HCEC 1CT (cell line): ENCODE measurements around the gene APOOL.
"Not testable (repeated sequence)": the region's sequence is repeated elsewhere in the genome, so short reads cannot be mapped to it uniquely, and the experiment has no call there.

Experiments used
- DNase-seq: peaks from one replicate; pipeline ENCODE4 v3.0.0-alpha.2; 2017

Gene APOOL, protein sequence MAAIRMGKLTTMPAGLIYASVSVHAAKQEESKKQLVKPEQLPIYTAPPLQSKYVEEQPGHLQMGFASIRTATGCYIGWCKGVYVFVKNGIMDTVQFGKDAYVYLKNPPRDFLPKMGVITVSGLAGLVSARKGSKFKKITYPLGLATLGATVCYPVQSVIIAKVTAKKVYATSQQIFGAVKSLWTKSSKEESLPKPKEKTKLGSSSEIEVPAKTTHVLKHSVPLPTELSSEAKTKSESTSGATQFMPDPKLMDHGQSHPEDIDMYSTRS

DNA sequence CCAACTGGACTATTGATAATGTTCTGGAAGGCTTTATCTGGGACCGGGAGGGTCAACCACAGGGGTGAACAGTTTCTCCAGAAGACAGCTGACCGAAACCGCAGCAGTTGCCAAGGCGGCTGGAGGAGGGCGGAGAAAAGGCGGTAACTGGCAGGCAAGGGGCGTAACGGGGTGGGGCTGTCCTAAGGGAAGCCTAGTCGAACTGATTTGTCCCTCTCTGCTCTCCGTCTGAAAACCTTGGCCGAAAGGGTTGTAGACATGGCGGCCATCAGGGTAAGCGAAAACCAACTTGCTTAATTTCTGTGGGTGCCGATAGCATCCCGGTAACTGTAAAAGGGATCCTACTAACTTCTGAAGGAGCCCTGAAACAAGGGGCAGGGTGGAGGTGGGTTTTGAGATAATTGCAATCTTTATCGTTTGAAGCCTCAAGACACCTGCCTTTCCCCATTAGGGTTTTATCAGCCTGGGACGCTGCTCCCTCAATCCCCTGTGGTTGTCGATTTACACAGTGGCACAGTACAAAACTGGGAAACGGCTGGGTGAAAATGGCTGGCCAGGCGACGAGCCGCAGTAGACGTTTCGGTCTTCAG lies at the start of gene APOOL:
Gene APOOL, plus strand, starts transcription at position 223 of the 590 bp plus-strand sequence. Its CDS starts 36 bp downstream, at position 259.
- peak; percentile 89 for DNase-seq

DNA sequence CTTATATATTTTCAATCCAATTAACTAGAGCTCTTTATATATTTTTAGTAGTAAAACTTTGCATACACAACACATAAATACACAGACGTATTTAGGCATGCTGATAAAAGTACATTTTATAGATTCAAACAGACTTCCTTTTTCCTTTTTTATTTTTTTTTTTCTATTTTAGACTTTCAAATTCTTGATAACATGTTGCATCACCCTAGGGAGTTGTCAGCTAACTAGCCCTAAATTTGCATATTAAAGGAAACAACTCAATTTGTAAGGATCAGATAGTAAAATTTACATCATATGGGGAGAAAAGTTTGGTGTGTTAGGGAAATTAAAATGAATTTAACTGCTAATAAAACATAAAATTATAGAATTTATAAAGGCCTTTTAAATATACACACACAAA lies 47.4 kb upstream of the APOOL start:
- DNase-seq = no peak

DNA sequence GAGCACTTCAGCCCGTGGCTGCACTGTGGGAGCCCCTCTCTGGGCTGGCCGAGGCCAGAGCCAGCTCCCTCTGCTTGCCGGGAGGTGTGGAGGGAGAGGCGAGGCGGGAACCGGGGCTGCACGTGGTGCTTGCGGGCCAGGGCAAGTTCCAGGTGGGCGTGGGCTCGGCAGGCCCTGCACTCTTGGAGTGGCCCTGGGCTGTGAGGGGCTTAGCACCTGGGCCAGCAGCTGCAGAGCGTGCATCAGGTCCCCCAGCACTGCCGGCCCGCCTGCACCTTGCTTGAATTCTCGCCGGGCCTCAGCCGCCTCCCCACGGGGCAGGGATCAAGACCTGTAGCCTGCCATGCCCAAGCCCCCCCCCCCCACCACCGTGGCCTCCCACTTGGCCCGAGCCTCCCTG lies 28.9 kb upstream of the APOOL start:
- DNase-seq = no peak

DNA sequence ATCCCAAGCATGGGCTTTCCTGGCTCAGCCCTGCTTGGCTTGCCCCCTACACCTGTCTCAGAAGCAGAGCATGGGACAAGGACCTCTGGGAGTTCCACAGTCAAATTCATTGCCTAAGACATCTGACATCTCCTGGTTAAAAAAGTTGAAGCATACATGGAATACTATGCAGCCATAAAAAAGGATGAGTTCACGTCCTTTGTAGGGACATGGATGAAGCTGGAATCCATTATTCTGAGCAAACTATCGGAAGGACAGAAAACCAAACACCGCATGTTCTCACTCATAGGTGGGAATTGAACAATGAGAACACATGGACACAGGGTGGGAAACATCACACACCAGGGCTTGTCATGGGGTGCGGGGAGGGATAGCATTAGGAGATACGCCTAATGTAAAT lies 11.9 kb upstream of the APOOL start:
- DNase-seq = not testable (repeated sequence)

DNA sequence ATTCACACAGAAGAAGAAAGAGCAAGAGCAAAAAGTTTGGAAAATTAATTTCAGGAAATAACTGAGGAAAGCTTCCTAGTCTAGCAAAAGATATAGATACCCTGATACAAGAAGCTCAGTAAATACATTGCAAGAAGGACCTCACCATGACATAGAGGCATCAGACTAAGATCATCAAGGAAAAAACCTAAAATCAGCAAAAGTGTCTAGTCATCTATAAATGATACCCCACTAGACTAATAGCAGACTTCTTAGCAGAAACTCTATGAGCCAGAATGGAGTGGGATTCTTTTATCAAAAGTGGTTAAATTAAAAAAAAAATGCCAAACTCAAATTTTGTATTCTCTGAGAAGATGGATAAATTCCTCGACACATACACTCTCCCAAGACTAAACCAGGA lies 10.5 kb upstream of the APOOL start:
- DNase-seq = no peak

DNA sequence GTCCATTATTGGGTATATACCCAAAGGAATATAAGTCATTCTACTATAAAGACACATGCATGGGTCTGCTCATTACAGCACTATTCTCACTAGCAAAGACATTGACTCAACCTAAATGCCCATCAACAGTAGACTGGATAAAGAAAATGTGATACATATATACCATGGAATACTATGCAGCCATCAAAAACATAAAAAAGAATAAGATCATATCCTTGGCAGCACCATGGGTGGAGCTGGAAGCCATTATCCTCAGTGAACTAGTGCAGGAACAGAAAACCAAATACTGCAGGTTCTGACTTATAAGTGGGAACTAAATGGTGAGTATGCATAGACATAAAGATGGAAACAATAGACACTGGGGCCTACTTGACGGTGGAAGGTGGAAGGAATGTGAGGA lies 2.3 kb upstream of the APOOL start:
- no peak for DNase-seq

DNA sequence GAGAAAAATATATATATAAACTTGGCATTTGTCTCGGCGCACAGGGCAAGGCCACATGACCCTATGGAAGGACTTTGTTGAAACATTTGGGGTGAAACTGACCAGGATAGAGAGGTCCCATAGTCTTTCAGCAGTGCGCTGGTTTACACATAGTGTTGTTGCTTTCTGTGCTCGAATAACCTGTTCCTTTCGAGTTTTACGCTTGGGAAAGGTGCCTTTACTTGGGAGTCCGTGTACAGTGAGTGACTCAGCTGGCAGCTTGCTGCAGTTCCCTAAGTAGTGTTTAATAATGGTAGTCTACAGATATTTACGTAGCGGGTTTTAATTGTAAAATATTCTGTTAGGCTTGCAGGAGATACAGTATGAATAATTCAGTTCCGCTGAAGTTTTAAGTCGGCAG lies 578 bp downstream of the APOOL start:
- DNase-seq = peak; percentile 32

DNA sequence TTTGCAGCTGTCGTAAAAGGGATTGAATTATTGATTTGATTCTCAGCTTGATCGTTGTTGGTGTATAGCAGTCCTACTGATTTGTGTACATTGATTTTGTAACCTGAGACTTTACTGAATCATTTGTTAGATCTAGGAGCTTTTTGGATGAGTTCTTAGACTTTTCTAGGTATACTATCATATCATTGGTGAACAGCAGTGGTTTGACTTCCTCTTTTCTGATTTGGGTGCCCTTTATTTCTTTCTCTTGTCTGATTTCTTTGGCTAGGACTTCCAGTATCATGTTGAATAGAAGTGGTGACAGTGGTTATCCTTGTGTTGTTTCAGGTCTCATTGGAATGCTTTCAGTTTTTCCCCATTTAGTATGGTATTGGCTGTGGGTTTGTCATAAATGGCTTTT lies 8.4 kb downstream of the APOOL start:
- no peak for DNase-seq

DNA sequence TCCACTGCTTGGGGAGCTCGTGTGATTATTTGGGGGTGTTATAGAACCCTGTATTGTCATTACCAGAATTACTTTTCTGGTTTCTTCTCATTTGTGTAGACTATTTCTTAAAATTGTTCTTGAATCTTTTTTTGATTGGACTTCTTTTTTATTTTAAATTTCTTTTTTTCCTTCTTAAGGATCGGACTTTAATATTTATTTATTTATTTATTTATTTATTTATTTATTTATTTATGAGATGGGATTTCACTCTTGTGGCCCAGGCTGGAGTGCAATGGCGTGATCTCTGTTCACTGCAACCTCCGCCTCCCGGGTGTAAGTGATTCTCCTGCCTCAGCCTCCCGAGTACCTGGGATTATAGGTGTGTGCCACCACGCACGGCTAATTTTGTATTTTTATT lies 11.7 kb downstream of the APOOL start:
- not testable (repeated sequence) for DNase-seq

DNA sequence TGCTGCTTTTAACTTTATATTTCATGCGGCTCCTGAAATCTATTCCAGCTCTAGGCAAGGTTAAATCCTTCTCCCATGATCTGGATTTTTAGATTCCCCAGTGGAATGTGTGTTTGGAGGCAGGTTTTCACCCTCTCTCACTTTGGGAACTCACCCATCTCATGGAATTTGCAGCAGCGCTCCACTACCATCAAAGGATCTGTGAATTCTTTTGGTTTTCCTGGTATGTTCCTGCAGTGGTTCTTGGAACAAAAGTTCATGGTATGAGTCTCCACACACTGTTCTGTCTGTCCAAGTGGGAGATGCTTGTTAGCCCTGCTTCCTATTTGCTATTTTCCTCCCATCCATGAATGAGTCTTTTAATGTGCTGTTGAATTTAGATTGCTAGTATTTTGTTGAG lies 14.0 kb downstream of the APOOL start:
- DNase-seq = no peak

DNA sequence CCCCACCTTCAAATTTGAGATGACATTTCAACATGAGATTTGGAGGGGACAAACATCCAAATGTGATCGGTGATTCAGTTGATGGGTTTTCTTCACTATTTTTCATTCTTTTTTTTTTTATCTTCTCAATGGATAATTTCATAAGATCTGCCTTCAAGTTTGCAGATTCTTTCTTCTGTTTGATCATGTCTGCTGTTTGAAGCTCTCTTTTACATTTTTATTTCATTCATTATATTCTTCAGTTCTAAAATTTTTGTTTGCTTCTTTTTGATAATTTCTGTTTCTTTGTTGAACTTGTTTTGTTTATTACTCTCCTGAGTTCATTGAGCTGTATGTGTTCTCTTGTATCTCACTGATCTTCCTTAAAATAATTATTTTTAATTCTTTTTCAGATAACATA lies 14.8 kb downstream of the APOOL start:
- DNase-seq = no peak

DNA sequence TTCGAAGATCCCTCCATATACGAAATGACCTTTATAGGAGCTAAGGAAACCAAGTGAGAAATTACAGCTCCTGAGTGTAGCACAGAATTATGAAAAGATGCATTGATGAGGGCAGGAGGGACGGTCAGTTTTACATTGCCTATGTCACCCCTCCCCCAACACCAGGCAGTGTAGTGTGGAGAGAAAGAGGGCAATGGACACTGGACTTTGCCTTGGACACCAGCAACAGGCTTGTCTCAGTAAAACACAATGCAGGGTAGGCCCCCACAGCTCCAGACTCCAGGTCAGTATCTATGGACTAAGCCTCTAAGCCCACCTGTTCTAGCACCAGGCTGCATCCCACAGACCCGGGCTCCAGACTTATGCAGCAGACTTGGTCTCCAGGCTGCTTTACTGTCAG lies 16.5 kb downstream of the APOOL start:
- DNase-seq = no peak

DNA sequence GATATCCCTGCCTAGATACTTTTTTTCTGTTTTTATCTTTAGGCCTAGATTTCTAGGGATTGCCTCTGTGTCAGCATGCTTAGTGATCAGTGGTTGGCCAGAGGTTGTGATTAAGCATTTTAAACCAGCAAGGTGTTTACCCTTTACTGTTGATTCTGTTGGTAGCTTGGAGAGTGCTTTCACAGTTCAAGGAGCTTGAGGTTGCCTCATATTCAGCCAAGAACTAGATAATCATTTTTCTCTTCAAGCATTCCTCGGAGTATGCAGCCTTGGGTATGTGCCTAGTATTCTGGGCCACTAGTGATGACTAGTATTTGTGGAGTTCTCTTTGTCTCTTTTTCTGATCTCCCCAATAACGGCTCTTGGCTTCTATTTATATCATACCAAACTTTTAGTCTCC lies 20.4 kb downstream of the APOOL start:
- DNase-seq = no peak

DNA sequence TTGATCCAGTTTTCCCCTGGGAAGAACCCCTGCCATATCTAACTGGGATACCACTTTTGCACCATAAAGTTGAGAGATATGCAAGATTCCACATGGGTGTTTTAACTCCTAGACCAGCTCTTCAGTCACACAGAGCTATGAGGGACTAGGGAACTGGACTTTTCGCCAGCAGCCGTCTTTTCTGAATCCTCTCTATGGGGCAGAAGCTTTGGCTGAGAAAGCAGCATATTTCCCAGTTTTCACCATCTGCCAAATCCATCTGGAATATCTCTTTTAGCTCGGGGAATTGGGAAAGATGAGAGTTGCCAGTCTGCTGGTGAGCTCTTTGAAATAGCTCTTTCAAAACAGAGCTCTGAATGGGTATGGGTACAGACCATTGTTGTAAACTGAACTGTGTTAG lies 20.9 kb downstream of the APOOL start:
- DNase-seq = no peak

DNA sequence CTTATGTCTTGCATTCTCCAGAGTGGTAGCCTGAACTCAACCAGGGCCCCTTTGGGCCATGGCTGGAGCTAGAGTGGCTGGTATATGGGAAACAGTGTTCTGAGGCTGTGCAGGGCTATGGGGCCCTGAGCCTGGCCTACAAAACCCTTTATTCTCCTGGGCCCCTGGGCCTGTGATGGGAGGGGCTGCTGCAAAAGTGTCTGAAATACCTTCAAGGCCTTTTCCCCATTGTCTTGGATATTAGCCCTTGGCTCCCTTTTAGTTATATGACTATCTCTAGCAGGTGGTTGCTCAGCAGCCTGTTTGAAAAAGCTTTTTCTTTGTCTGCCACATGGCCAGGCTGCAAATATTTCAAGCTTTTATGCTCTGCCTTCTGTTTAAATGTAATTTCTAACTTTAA lies 22.5 kb downstream of the APOOL start:
- DNase-seq = no peak

DNA sequence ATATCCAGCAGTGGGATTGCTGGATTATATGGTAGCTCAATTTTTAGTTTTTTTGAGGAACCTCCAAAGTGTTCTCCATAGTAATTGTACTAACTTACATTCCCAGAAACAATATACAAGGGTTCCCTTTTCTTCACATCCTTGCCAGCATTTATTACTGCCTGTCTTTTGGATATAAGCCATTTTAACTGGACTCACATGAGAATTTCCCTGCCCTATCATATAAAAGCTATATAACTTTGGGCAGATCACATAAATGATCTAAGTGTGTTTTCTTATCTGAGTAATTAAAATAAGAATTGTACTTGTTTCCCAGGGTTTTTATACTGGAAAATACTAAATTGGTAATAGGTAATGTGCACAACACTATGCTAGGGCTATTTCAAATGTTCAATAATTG lies 25.4 kb downstream of the APOOL start:
- DNase-seq = no peak

DNA sequence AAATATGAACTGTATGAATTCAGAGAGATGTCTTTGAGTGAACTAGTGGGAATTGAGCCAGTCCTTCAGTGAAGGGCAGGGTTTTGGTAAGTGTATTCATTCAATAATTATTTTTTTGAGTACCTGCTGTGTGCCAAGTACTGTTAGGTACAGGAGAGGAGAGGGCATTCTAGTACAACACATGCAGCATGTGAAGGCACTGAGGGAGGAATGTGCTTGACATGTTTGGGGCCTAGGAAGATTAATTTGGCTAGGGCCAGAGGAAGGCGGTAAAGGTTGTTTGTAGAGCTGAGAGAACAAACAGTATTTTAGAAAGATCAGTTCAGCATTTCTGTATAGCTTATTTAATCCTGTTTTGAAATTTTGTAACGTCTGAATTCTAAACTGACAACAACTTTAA lies 27.8 kb downstream of the APOOL start:
- no peak for DNase-seq

DNA sequence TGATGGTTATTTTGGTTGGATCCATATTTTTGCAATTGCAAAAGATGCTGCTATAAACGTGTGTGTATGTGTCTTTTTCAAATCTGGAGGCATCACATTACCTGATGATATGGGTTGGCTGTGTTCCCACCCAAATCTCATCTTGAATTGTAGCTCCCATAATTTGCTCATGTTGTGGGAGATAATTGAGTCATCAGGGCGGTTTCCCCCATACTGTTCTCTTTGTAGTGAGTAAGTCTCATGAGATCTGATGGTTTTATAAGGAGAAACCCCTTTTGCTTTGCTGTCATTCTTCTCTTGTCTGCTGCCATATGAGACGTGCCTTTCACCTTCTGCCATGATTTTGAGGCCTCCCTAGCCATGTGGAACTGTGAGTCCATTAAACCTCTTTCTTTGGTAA lies 33.4 kb downstream of the APOOL start:
- DNase-seq = no peak

DNA sequence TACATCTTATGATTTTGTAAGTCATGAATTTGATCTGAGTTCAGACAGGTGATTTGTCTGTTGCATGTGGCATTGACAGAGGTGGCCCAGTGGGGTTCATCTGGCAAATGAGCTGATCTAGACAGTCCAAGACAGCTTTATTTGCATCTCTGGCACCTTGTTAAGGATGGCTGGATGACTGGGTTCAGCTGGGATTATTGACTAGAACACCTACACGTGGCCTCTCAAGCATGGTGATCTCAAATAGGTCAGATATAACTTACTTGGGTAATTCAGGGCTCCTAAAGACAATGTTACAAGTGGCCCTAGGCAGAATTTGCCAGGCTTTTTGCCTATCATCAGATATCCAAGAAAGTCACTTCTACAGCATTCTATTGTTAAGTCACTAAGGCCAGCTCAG lies 48.0 kb downstream of the APOOL start:
- DNase-seq = no peak

DNA sequence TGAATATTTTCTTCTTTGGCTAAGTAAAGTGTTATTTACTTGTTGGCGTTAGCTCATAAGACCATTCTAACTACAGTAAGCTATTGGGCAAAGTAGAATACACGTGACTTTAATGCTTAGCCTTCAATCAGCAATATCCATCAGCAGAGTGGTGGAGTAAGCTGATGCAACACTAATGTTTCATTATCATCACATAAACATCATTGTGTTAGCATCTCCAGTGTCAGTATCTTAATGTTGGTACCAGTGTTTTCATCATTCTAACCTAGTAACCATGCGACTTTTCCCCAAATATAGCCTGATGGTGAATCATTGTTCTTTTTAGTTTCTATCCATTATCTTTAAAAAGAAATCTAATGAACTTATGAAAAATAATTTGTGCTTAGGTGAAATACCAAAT lies 48.5 kb downstream of the APOOL start:
- peak; percentile 65 for DNase-seq

DNA sequence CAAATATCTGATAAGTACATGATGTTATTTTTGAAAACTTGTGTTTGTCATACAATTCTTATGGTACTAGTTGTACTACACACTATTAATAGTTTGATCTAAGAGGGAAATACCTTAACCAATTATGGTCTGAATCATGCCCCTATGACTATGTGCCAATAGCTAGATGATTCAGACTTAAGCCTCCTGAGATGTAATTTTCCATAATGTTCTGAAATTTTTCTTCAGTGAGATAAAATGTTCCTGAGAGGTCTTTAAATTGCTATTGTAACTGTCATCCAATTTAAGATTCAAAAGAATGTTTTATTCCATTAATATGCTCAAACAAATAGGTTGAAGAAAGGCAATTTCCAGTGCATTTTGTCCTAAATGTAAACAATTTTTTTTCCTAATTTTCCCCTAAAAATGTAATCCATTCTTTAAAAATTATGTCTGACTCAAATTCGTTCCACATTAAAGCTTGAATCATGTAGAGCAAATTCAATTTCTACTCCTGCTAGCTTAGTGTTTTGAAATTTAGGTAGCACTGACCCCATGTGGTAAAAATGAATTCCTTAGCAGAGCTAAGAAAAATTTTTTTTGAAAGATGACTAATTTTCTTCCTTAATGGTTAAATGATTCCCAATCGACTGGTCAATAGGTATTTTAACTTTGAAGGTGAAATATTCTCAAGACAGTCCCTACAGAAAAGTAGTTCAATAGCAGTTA lies 49.1 kb downstream of the APOOL start:
- peak; percentile 85 for DNase-seq

DNA sequence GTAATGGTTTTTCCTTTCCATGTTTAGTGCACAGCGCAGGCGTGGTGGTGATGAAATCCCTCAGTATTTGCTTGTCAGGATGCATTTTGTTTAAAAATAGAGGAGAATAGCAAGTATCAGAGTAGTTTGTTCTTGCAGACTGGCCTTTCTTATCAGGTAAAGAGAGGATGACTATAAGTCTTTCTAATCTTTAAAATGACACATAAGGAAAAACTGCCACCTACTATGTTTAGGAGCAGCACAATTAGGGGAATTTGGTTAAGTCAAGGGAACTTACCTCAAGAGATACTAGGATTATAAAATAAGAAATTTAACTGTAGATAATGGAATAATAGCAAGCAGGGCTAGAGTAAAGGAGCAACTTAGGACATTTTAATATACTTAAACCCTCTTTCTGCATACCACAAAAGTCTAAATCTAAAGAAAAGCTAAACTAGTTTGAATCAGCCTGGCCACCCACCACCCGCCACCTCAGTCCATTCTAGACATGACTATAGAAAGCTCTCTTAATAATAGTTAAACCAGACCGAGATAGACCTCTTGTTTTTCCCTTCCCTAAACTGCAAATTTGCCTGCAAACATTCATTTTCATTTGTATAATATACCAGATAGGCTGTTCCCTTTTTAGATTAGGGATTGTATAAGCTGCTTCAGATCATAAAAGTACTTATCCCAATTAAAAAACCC lies 62.0 kb downstream of the APOOL start:
- DNase-seq = no peak

DNA sequence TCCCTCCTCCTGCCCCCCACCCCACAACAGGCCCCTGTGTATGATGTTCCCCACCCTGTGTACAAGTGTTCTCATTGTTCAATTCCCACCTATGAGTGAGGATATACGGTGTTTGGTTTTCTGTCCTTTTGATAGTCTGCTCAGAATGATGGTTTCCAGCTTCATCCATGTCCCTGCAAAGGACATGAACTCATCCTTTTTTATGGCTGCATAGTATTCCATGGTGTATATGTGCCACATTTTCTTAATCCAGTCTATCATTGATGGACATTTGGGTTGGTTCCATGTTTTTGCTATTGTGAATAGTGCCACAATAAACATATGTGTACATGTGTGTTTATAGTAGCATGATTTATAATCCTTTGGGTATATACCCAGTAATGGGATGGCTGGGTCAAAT lies 73.6 kb downstream of the APOOL start:
- not testable (repeated sequence) for DNase-seq
